Gastrocnemius medialis (tissue), 4 donors: ENCODE measurements around the gene CENPP.

Experiments used
- POLR2A ChIP-seq, 2 donors: fragments of 450-650 bp; IDR thresholded peaks; one replicate each; pipeline ENCODE4 v1.6.1; 2017; ENCODE audit warnings: antibody characterized with exemption in 2 of 2, mild to moderate bottlenecking in 2 of 2, moderate library complexity in 2 of 2
- TF ChIP-seq, protein P1 (sequence below), 5 experiments: fragments of 450-650 bp in 3 of 5; fragments of 200-600 bp in 2 of 5; sonication (generic) in 2 of 5; IDR thresholded peaks in 4 of 5; conservative IDR thresholded peaks in 1 of 5; 1 replicate in 4 of 5; 2 replicates in 1 of 5; pipeline ENCODE4 v1.5.1; 2016 to 2019; ENCODE audit warnings: antibody characterized with exemption in 5 of 5, mild to moderate bottlenecking in 3 of 5, moderate library complexity in 3 of 5

DNA sequence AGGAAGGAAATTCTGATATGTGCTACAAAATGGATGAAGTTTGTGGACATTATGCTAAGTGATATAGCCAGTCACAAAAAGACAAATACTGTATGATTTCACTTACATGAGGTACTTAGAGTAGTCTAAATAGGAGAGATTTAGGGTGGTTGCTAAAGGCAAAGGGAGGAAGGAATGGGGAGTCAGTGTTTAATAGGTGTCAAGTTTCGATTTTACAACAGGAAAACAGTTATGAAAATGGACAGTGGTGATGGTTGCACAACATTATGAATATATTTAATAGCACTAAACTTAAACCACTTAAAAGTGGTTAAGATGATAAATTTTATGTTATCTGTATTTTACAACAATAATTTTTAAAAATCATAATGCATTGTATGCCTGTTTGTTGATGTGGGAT is 250.4 kb downstream of the CENPP start:
- TF ChIP-seq, protein P1, sequence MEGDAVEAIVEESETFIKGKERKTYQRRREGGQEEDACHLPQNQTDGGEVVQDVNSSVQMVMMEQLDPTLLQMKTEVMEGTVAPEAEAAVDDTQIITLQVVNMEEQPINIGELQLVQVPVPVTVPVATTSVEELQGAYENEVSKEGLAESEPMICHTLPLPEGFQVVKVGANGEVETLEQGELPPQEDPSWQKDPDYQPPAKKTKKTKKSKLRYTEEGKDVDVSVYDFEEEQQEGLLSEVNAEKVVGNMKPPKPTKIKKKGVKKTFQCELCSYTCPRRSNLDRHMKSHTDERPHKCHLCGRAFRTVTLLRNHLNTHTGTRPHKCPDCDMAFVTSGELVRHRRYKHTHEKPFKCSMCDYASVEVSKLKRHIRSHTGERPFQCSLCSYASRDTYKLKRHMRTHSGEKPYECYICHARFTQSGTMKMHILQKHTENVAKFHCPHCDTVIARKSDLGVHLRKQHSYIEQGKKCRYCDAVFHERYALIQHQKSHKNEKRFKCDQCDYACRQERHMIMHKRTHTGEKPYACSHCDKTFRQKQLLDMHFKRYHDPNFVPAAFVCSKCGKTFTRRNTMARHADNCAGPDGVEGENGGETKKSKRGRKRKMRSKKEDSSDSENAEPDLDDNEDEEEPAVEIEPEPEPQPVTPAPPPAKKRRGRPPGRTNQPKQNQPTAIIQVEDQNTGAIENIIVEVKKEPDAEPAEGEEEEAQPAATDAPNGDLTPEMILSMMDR (IDR thresholded peaks at IDR 0.05 in 4 of 5, conservative IDR thresholded peaks at IDR 0.05 in 1 of 5), result no peak
- no peak for TF ChIP-seq POLR2A (IDR thresholded peaks at IDR 0.05)
